ENCODE data around the gene STARD7.

GRCh38 chr2:96239745-96240264 is 31.2 kb upstream of the STARD7 start:
- TF ChIP-seq CTCF (IDR thresholded peaks at IDR 0.05) (no peak), POLR2A (IDR thresholded peaks at IDR 0.05) (no peak), POLR2AphosphoS5 (IDR thresholded peaks at IDR 0.05) (no peak)
